ENCODE measurements around the gene CSGALNACT2.

CSGALNACT2 gene

DNA sequence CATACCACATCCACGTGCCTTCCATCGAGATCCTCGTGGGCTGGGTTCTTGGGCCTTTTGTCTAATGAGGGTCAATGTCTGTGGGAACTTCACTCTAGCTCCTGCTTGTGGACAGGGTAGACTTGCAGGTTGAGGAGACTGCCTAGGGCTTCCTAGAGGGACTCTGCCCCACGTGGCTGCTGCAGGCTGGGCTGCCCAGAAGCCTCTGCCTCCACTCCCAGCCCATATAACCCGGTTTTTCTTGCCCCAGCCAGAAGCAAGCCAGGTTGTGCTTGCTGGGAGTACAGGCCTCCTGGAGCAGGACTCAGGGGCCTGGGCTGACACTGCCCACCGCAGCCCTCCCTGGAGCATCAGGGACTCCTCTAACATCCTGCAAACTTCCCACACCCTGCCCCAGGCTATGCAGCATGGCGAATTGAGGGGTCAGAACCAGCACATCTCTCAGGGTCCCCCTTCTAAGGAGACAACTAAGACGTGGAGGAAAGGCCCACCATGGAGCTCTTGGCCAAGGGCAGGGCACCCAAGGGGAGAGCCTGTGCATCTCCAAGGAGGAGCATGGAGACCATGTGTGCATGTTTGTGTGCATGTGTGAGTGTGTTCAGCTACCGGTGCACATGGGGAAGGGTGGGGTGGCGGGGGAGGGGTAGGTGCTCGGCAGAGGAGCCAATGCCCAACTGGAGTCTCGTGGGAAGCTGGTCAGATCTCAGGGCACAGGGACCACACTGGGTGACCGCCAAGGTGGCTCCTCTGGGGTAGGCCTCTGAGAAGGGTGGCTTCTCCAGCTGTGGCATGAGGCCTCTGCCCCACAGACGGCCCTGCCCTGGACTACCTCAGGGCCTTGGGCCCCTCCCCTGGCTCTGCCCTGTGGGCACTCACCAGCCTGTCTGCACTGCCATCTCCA, 66.0 kb downstream of the CSGALNACT2 start:
- DNase-seq = no peak

DNA sequence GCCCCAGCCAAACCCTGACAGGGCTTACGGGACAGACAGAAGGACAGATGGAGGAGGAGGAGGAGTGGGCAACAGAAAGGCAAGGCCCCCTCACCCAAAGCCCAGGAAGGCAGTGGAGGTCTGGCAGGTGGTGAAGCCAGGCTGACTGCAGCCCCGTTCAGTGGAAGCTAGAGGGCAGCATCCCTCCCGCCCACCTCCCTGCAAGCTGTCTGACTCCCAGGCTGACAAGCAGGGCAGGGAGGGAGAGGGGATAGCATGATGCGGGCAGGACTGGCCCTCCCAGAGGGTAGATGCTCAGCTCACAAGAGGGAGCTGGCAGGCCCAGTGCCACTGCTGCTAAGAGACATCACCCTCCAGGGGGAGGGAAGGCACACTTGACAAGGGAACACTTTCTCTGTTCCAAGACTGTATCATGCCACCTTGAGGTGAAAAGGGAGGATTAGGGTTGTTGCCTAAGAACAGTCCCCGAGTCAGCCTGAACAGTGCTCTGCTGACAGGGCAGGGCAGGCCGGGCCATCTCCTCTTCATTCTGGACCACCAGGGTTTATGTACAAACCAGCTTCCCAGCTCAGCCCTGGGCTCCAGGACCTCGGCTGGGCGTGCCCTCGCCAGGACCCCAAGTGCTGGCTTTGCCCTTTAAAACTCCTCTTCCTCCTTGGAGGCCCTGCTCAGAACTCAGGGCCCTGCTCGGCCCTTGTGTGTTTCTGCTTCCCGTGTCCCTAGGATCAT, 66.9 kb downstream of the CSGALNACT2 start:
- peak; percentile 45 for DNase-seq

DNA sequence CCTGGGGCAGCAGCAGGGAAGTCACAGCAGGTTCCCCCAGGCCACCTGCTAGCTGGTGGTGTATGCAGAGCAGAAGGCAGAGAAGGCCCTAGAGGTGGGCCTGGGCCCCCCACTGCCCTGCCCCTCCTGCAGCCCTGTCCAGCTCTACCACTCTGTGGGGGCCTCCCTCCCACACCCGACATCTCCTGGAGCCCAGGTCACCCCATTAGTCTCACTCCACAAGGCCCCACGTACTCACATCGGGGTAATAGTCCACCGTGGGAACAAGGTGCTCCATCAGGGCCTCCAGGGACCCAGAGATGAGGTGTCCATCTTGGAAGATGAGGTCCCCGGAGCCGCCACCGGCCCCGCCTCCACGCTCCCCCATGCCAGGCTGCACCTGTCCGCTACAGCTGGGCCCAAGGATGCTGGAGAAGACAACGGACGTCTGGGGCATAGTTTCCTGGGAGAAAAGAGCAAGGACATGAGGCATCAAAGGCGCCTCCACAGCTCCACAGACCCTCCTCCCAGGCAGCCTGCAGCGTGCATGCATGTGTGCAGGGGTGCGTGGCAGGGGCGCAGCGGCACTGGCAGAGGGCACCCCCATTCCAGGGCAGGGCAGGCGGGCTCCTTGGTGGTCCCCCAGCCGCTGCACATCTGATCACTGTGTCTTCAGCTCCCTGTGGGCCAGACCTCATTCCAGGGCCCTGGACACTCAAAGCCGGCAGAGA, 67.6 kb downstream of the CSGALNACT2 start:
- no peak for DNase-seq

DNA sequence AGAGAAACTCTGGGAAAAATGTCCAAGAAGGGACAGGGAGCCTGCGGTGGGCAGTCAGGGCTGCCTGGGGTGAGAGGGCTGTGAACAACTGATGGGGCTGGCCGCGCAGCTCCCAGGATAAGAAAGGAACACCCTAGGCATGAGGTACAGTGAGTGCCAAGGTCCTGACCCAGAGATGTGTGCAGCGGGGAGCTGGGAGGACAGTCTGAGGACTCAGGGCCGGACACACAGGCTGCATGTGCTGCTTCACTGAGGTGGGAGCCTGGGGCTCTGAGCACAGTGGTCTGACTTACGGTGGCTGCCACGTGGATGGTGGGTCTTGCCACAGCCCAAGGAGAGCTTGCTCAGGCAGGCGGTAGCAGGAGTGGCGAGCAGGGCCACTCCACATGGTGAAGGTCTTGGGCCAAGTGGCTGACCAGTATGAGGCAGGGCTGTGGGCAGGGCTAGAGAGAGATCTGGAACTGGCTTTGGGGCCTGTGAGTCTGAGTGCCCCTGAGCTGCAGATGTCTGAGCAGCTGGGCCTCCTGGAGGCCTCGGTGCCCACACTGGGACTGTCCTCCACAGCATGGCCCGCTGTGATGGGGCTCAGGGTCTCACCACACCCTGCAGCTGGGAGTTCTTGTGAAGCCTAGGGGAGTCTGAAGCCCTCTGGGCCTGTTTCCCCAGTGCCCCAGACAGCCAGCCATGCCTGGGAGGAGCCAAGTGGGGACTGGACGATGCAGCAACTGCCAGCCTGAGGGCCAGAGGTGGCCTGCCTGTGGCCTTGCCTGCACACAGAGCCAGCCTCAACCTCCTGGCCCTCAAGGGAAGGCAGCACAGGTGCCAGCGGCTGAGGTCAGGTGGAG, 68.4 kb downstream of the CSGALNACT2 start:
- no peak for DNase-seq

DNA sequence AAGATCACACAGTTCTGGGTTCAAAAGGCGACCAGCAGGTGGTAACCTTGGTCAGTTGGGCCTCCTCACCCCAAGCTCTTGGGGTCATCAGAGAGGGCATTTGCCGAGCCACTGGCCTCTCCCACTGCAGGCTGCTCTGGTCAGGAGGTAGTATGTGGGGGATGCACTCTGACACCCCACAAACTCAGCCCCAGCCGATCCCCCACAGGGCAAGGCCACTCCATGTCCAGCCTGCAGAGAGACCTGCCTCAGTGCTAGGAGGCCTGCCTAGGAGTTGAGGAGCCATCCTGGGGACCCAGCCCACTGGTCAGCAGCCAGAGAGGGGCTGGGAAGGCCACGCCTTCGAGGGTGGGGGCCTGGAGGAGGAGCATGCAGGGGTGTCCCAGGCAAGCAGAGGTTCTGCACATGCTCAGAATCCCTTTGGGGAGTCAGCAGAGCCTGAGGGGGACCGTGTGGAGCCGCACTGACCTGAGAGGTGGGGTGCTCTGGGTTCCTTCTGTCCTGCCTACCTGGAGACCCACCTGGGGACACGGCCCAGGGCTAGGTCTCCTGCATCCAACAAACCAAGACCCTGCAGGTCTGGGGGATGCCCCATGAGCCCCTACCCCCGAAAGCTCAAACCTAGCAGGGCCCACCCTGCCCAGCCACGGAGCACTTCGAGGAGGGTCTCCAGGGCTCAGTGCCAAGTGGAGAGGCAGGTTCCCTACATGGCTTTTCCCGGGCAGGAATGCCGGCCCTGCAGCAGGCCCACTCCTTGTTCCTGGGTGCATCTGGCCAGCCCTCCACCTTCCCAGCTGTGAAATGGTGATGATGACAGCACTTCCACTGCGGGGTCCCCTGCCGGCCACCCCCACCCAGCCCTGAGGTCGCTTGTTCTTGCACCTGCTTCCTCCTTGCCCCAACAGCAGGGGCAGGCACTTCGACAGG, 70.2 kb downstream of the CSGALNACT2 start:
- peak; percentile 2 for DNase-seq

DNA sequence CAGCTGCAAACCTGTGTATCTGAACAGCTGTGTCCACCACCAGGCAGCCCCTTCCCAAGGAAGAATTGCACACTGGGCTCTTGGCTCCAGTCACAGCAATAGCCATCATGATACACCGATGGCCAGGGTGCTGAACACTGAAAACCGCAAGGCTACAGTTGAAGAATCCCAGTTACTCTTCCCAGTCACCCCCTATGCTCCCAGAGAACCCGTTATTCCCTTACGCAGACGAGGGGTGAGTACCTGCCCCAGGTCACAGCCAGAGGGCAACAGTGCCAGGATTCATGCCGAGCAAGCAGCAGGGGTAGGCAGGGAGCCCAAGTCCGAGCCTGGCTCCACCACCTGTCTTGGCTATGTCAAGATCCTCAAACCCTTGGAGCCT, 70.8 kb downstream of the CSGALNACT2 start:
- peak; percentile 0 for DNase-seq

DNA sequence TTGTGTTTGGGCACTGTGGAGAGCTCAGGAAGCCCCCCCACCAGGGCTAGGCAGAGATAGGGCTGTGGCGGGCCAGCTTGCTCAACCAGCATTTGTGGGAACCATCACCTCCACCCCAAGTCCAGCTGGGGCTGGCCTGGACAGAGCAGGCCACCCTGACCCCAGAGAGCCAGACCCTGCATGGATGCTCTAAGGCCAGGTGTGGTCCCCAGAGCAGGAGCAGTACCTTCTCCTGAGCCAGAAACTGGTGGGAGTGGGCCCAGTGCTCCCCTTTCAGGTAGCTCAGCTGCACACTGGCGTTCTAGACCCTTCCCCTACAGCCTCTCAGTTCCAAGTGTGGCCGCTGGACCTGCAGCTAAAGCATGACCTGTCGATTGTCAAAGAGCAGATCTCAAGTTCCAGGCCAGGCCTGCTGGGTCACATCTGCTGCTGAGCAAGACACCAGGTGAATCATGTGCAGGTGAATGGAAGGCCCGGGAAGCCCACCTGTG, 71.5 kb downstream of the CSGALNACT2 start:
- DNase-seq = peak; percentile 1

DNA sequence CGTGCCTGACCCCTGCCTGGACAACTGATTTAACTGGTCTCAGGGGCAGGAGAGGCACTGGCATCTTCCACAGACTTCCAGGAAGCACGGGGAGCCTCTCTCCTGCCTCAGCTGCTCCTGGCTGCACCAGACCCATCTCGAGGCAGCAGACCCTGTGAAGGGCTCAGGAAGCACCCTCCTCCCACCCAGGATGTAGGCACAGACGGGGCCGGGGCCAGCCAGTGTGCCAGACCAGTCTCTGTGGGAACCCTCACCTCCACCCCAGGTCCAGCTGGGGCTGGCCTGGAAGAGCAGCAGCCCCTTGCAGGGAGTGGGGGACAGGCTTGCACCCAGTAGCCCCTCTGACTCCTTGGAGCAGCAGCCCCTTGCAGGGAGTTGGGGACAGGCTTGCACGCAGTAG, 72.3 kb downstream of the CSGALNACT2 start:
- no peak for DNase-seq

DNA sequence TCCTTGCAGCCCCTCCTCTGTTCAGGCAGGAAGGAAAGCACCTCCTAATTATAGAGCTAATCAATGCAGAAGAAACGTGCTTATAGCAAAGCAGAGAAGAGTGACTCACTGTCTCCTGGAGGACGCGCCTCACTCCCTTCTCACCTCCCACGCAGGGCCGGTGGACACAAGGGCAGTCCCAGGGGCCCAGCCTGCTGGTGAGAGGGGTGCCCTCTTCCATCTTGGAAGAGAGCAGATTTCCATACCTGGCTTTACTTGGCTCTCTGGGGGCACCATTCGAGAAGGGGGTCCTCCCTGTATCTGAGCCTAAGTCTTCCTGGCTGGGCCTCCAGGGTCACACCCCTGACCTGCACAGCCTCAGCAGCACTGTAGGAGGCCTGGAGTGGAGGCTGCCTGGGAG, 72.8 kb downstream of the CSGALNACT2 start:
- no peak for DNase-seq

DNA sequence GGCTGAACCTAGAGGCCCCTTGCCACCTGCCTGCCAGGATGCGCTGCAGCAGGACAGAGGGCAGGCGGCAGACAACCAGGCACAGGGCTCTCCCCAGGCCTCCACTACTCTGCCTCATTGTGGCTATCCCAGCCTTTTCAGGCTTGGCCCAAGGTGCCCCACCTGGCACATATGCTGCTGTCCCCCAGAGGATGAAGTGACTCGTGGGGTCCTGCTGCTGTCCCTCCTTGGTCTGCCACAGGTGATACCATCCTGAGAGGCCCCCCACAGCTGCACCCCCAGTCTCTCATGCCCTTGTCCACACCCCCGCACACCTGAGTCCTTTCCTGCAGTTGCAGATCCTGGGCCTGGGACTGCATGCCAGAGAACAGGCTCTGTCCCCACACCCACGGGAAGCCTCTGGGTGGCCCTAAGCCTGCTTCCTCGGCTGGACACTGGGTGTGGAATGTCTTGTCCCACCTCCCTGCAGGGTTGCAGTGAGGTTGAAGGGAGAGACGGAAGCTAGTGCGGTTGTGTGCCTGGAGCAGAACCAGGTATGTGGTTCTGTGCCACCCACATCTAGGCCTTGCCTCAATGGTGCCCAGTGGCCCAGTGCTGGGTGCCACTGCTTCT, 73.3 kb downstream of the CSGALNACT2 start:
- no peak for DNase-seq

DNA sequence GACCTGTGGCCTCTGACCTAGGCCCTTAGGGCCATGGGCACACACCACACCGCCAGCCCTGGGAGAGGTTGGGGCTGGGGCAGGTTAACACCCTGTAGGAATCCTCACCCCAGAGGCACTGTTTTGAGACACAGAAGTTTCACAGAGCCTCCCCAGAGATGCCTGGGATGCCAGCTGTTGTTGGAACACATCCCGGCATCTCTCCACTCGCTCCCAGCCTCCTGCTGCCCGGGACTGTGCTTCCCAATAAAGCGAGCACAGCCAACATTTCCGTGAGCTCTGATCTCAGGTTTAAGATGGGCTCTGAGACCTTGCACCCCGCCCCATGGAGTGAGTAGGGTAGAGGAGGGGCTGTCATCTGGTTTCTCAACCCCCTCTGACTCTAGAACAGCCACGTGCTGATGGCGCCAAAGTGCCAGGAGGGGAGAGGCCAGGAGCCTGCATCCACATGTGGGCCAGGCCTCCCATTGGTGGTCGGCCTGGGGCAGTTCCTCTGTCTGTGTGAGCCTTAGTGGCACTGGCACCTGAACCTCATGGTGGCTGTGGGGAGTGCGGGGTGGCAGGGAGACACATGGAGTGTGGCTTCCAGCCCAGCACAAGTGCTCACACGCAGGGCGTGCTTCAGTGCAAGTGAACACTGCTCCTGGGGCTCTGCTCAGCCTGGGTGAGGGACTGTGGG, 73.9 kb downstream of the CSGALNACT2 start:
- DNase-seq = no peak

DNA sequence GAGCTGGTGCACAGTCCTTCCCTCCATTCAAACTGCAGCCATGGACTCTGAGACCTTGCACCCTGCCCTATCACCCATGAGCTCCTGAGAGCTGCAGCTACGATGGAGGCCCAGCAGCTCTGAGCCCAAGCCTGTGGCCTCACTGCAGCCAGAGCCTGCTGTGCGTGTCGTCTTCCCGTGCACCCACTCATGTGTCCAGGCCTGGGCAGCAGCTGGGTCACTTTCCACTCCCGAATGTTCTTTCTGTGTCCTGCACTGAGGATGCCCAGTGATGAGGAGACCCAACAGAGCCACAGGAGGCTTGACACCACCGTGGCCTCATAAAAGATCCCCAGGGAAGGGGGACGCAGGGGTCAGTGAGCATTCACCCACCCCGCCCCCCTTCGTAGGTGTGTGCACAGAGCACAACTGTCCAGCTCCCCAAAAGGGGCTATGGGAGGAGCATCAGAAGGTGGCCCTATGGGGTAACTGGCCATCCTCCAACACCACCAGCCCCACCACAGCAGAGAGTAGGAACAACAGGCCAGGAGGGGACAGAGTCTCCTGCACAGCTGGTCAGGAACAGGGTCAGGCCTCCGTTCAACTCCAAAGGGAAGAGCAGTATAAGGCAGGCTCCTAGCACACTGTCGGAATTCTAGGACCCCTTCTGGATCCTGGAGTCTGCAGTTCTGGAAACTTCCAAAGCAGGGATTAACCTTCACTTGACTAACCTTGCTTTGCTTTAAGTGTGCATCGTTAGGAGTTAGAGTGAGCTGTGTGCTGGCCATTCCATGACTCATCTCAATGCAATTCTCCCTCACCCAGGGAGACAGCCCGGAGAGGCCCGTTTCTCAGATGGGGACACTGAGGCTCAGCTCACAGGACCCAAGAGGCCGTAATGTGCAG, 76.1 kb downstream of the CSGALNACT2 start:
- no peak for DNase-seq

DNA sequence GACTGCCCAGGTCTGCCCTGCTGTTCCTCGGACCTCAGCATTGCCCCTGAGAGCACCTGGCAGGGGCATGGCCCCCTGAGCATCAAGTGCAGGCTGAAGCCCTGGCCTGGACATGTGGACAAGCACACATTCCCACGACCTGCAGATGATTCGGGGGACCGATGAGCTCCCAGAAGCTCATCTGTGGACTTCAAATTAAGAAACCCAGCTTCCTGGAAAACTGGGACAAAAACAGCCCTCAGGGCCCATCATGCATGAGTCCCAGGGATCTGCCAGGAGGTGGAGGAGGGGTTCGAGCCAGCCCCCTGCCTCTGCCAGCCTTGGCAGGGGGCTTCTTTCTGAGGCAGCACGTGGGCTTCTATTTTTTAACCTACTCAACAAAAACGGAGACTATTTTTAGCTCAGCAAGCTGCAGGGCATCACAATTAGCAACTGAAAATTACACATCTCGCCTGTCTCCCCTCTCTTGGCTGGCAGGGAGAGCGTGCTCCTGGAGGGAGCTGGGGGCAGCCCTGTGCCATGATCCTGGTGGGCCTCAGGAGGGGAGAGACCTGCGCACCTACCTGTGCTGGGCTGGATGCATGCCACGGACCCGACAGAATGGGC, 76.8 kb downstream of the CSGALNACT2 start:
- no peak for DNase-seq

DNA sequence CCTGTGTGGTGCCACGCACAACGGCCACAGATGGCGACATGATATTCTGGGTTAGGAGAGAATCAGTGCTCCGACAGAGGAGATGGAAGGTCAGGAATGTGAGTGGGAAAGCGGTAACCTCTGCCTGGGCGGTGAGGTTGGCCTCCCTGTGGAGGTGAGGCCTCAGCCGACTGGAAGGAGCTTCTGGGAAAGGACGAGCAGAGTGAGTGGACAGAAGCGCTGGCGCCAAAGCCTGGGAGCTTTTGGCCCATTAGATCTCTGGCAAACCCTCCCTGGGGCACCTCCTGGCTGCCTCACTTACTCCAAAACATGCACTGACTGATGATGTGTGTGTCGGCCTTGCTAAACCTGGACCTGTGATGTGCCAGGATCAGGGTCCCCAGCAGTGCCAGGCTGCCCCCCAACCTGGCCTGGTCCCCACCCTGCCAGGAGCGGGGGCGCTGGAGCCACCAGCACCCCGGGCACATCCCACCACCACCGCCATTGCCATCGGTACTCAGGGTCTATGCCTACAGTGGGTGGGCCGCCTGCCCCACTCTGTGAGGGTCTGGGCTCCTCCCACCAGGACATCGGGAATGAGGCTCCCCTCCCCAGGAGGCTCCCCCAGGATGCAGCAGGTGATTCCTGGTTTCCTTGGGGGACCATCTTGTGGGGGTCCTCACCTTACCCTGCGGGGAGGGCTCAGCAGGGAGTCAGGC, 77.7 kb downstream of the CSGALNACT2 start:
- no peak for DNase-seq

DNA sequence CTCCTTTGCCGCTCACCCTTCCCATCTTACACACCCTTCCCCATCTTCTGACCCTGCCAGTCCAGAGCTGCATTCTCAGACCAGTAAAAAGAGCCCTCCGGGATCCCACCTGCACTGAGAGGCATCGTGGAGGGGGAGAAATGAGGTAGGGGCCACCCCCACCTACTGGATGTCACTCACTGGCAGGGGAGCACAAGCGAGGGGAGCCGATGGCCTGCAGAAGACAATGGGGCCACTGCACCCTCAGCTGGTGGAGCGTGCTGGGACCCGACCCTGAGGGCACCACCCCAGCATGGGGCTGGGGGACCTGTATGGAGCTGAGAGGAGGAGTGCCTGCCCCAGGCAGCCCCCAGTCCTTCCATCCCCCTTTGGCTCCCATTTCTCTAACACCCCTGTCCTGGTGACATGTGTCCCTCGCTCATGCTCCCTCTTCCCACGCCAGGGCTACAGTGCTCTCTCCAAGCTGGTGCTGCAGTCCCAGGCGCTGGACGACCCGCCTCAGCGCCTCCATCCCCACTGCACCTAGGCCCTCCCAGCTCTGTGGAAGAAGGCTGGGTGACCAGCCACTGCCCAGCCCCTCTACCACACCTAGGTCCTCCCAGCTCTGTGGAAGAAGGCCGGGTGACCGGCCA, 78.8 kb downstream of the CSGALNACT2 start:
- DNase-seq = no peak

DNA sequence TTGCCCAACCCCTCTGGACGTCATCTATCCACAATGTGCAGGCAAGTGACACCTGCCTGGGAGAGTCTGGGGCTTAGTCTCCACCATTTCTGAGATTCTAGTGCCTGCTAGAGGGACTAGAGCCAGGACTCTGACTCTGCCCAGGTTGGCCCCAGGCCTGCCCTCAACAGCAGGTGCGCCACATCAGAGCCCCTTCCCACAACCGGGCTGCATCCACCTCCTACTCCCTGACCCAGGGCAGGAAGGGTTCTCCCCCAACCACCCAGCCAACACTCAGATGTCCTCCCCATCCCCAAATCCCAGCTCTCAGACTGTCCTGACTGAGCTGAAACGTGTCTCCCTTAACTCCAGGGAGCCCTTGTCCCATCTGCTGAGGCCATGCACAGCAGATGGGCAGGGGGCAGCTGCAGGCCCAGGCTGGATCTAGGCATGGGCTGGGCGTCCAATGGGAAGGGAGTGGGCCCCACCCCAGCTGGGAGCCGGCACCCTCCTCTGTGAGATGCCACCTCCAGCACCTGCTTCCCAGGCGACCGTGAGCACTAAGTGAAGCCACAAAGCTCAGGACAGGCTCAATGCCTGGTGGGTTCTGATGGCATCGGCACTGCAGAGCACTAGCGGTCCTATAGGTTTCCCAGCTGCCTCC, 79.4 kb downstream of the CSGALNACT2 start:
- DNase-seq = no peak
